Raji (cell line): Measurements from ENCODE around the gene RPS18.
A peak's percentile ranks its signal among the peaks of the same experiment; 100 is the strongest.

Experiments
- POLR2A ChIP-seq: IDR thresholded peaks from 2 replicates; pipeline ENCODE4 v1.6.1; 2011; ENCODE audit warnings: low read depth, low read length, control low read depth; ENCODE audit not compliant: insufficient read depth

Gene RPS18

GRCh38 chr6:33254591-33254990, 17.3 kb upstream of the RPS18 start:
- TF ChIP-seq POLR2A: no peak

GRCh38 chr6:33259032-33259431, 12.8 kb upstream of the RPS18 start:
- TF ChIP-seq POLR2A: no peak

- no peak for TF ChIP-seq POLR2A
These were observed 7.9 kb upstream of the RPS18 start for GRCh38 chr6:33264015-33264414.

- no peak for TF ChIP-seq POLR2A
These were observed 783 bp upstream of the RPS18 start for GRCh38 chr6:33271117-33271467.

- TF ChIP-seq POLR2A: no peak
These were observed 627 bp downstream of the RPS18 start for GRCh38 chr6:33272275-33273128.

GRCh38 chr6:33273129-33273923, 1.5 kb downstream of the RPS18 start:
- TF ChIP-seq POLR2A: no peak

- peak; percentile 18; the same call in 1 of the 2 replicates for TF ChIP-seq POLR2A
These were observed 2.3 kb downstream of the RPS18 start for GRCh38 chr6:33273924-33274902.

- no peak for TF ChIP-seq POLR2A
These were observed 4.6 kb downstream of the RPS18 start for GRCh38 chr6:33276581-33276863.

- peak; percentile 74 for TF ChIP-seq POLR2A
These were observed 5.2 kb downstream of the RPS18 start, which contains the start of gene B3GALT4 for GRCh38 chr6:33276864-33277662. Gene B3GALT4, plus strand, starts transcription at chr6:33277123. Its CDS starts 297 bp downstream, at chr6:33277420.

- no peak for TF ChIP-seq POLR2A
These were observed 6.0 kb downstream of the RPS18 start for GRCh38 chr6:33277663-33278391.

GRCh38 chr6:33278392-33278741, 6.5 kb downstream of the RPS18 start:
- TF ChIP-seq POLR2A: no peak

- no peak for TF ChIP-seq POLR2A
These were observed 6.9 kb downstream of the RPS18 start for GRCh38 chr6:33278810-33279209.

- TF ChIP-seq POLR2A: no peak
These were observed 7.4 kb downstream of the RPS18 start for GRCh38 chr6:33279257-33279695.
